Osteoblast (primary cell): ENCODE data around the gene ZNF689. TPM values are rescaled to one million over a fixed set of nuclear protein-coding genes. Genes with fewer than 3 reads are reported as not detected.

Source experiments
- DNase-seq: peaks from one replicate; pipeline ENCODE4 v3.0.0; 2011; ENCODE audit warnings: low spot score, mixed read lengths; ENCODE audit not compliant: insufficient read length; ENCODE audit errors: missing footprints
- H2AFZ ChIP-seq: 2 replicates; pipeline ENCODE4 v1.6.0; 2011; ENCODE audit warnings: mild to moderate bottlenecking, low read length
- H3K27ac ChIP-seq: 2 replicates; pipeline ENCODE4 v1.5.1; 2011; ENCODE audit warnings: mild to moderate bottlenecking, low read depth, low read length, moderate library complexity
- H3K27me3 ChIP-seq: 2 replicates; pipeline ENCODE4 v1.6.0; 2012; ENCODE audit warnings: mild to moderate bottlenecking, control low read depth, inconsistent platforms, low read length, moderate library complexity; ENCODE audit not compliant: insufficient read depth
- H3K36me3 ChIP-seq: 2 replicates; pipeline ENCODE4 v1.5.1; 2011; ENCODE audit warnings: mild to moderate bottlenecking, low read length, control low read depth, moderate library complexity; ENCODE audit not compliant: insufficient read depth
- H3K4me1 ChIP-seq: 2 replicates; pipeline ENCODE4 v1.5.1; 2011; ENCODE audit warnings: mild to moderate bottlenecking, low read length, control low read depth, moderate library complexity; ENCODE audit not compliant: insufficient read depth
- H3K4me2 ChIP-seq: 2 replicates; pipeline ENCODE4 v1.6.0; 2011; ENCODE audit warnings: mild to moderate bottlenecking, low read length; ENCODE audit not compliant: insufficient read depth
- H3K4me3 ChIP-seq: fragments of 200-600 bp; sonication (generic); 3 replicates; pipeline ENCODE4 v1.5.1; 2012; ENCODE audit warnings: mild to moderate bottlenecking, low read length, inconsistent platforms; ENCODE audit not compliant: insufficient read depth
- H3K79me2 ChIP-seq: 2 replicates; pipeline ENCODE4 v1.6.0; 2012; ENCODE audit warnings: mild to moderate bottlenecking, low read length, control low read depth, inconsistent platforms; ENCODE audit not compliant: insufficient read depth
- H3K9me3 ChIP-seq: 2 replicates; pipeline ENCODE4 v1.5.1; 2011; ENCODE audit warnings: low read depth, low read length, control low read depth
- H4K20me1 ChIP-seq: 2 replicates; pipeline ENCODE4 v1.6.0; 2012; ENCODE audit warnings: mild to moderate bottlenecking, low read length, control low read depth; ENCODE audit not compliant: insufficient read depth
- CTCF ChIP-seq: IDR thresholded peaks from 2 replicates; pipeline ENCODE4 v1.5.1; 2011; ENCODE audit warnings: mild to moderate bottlenecking, low read depth, low read length, moderate library complexity; ENCODE audit errors: extremely low read depth
- total RNA-seq: library from RNA; depleted of rRNA; stranded (reverse); fragments of >200 nt; gene quantifications from 2 replicates; pipeline ENCODE4 v1.2.3, GENCODE V29; 2012

Gene ZNF689
- total RNA-seq, 1 donor: 8.3 TPM

DNA sequence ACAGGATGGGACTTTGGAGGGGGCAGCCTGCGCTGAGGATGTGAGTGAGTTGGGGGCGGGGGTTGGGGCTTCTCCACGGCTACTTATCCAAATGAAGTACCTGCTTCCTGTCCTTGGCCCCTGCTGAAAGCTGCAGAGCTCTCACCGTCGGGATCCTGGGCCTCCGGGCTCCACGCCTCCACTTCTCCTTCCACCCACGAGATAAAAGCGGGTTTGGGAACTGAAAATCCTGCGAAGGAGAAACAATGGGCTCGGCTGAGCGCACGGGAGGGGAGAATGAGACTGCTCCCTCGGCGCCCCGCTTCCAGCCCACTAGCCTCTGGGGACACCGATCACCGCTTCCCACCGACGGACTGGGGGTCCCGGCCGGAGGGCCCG is 25.2 kb downstream of the ZNF689 start:
- TF ChIP-seq CTCF: no peak
- Histone ChIP-seq H3K27ac (peak overlapping the region; percentile 65), H2AFZ (peak overlapping the region; percentile 87), H4K20me1 (no peaks in the 10 kb centered on the region), H3K4me2 (peak overlapping the region; percentile 99), H3K36me3 (peaks cover 17% of the 10 kb centered on the region), H3K9me3 (no peaks in the 10 kb centered on the region), H3K27me3 (no peaks in the 10 kb centered on the region), H3K4me3 (peak overlapping the region; percentile 89), H3K79me2 (peaks cover 47% of the 10 kb centered on the region), H3K4me1 (peaks cover 12% of the 10 kb centered on the region)
- no peak for DNase-seq

- DNase-seq: no peak
Measured at GRCh38 chr16:30582611-30583340, 27.4 kb downstream of the ZNF689 start.

GRCh38 chr16:30581457-30581856 is 28.7 kb downstream of the ZNF689 start:
- Histone ChIP-seq H3K4me2 (no peak overlapping the region), H3K4me3 (no peak overlapping the region), H3K36me3 (peaks cover 28% of the 10 kb centered on the region), H3K27me3 (no peaks in the 10 kb centered on the region), H2AFZ (no peak overlapping the region), H3K4me1 (peaks cover 12% of the 10 kb centered on the region), H3K27ac (no peak overlapping the region), H3K9me3 (no peaks in the 10 kb centered on the region), H3K79me2 (peaks cover 42% of the 10 kb centered on the region), H4K20me1 (no peaks in the 10 kb centered on the region)
- no peak for DNase-seq
- no peak for TF ChIP-seq CTCF

More at GRCh38 chr16:30582611-30583340, 27.4 kb downstream of the ZNF689 start:
- TF ChIP-seq CTCF: no peak
- Histone ChIP-seq H3K4me1 (peaks cover 12% of the 10 kb centered on the region), H3K9me3 (no peaks in the 10 kb centered on the region), H3K4me2 (no peak overlapping the region), H3K27ac (no peak overlapping the region), H3K36me3 (peaks cover 28% of the 10 kb centered on the region), H3K27me3 (no peaks in the 10 kb centered on the region), H3K79me2 (peaks cover 47% of the 10 kb centered on the region), H3K4me3 (no peak overlapping the region), H4K20me1 (no peaks in the 10 kb centered on the region), H2AFZ (no peak overlapping the region)

DNA sequence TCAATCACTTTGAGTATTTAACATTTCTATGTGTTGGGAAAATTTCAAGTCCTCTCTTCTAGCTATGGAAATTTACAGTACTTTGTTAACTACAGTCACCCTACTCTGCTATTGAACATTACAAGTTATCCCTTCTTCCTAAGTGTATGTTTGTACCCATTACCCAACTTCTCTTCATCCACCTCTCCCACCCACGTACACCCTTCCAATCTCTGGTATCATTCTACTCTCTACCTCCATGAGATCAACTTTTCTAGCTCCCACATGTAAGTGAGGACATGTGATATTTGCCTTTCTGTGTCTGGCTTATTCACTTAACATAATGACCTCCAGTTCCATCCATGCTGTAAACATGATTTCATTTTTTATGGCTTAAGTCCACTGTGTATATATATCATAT is 35.5 kb downstream of the ZNF689 start:
- no peak overlapping the region for H3K4me3 ChIP-seq
- H3K27ac ChIP-seq: no peak overlapping the region
- H3K9me3 ChIP-seq: no peaks in the 10 kb centered on the region
- no peaks in the 10 kb centered on the region for H4K20me1 ChIP-seq
- DNase-seq: no peak
- no peak overlapping the region for H3K4me2 ChIP-seq
- H3K27me3 ChIP-seq: no peaks in the 10 kb centered on the region
- no peak overlapping the region for H2AFZ ChIP-seq
- no peak for TF ChIP-seq CTCF
- no peaks in the 10 kb centered on the region for H3K79me2 ChIP-seq
- peaks cover 11% of the 10 kb centered on the region for H3K4me1 ChIP-seq
- H3K36me3 ChIP-seq: peaks cover 11% of the 10 kb centered on the region
